ENCODE measurements around the gene ATG2A. TPM values are rescaled to one million over a fixed set of nuclear protein-coding genes. Genes with fewer than 3 reads are reported as not detected.

ATG2A gene
- polyA plus RNA-seq, 12 donors: 7.9 to 25.2 (median 10.0) TPM; not detected in 1

DNA sequence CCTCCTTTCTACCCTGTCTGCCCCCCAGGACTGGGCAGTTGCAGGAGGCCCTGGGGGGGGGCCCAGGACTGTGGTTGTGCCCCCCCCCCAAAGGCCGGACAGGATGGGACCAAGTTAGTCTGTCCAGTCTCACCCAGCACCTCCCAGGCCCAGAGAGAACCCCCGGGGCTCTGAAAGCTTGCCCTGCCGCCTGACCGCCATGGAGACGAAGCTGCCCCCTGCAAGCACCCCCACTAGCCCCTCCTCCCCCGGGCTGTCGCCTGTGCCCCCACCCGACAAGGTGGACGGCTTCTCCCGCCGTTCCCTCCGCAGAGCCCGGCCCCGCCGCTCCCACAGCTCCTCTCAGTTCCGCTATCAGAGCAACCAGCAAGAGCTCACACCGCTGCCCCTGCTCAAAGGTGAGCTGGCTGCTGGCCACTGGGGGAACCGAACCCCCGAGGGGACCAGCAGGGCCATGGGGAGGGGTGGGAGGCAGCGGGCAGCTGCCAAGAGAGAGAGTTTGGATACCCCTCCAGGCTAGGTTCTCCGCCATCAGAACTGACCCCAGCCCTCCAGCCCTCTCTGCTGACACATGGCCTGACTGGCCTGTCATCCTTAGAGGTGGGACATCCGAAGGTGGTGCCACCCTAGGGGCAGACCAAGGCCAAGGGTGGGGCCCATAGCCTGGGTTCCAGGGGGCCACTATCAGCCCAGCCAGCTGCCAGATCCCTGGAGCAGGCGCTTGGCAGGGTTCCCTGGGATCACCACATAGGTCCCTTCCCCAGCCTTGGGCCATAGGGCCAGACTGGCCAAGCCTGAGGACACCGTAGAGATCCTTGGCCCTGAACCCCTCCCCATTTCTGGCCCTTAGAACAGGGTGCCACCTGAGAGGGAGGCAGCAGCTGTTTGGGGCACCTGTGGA is 8.8 kb upstream of the ATG2A start:
- DNase-seq: no peak

DNA sequence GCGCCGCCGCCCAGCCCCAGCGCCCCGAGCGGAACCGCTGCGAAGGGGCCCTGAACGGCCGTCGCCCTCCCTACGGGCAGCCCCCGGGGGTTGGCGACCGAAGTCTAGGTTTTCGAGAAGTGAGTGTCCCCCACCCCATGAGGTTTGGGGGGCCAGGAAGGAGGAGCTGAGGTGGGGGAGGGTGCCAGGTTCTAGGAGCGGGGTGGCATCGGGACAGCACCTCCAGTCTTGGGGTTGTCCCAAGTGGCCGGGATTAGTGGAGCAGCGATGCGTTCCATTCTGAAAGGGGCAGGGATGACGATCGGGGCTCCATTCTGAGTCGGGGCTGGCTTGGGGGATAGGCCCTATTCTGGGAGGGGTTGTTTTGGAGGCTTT is 7.9 kb upstream of the ATG2A start:
- no peak for DNase-seq

DNA sequence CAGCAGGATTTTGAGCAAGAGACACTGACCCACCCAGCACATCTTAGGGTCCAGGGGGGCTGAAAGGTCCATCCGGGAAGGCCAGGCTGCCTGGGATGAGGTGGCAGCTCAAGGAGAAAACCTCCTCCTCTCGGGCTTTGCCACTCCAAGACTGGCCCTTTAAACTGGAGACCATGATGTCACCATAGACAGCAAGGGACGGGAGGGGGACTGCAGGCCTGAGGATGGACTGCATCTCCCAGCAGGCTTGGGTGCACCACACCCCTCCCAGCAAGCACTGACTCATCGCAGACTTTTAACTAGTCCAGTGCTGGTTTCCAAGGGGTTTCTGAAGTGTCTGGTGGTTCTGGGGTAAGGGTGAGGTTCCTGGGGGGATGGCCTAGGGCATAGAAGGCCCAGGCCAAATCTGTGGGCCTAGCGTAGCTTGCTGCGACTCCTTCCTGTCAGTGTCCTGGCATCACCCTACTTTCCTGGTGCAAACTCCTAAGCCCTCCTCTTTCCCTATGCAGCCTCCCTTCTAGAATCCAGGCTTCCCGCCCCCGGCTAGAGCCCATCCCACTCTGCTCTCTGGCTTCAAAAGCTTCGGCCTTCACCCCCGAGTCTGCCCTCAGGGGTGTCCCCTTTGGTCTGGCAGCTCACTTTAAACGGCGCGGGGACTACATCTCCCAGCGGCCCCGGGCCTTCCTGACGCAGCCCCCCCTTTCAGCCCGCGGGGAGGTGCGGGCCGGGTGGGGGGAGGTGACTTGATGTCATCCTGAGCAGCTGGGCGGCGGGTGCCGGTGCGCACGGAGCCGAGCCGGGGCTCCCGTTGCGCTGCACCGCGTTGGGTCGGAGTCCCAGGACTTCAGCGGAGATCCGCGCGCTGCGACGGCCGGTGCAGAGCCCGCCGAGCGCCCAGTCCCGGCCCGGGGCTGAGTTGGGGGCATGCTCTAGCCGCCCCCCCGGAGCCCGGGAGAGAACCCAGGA is 7.2 kb upstream of the ATG2A start, which contains the start of gene PPP2R5B:
TSS of gene PPP2R5B (plus strand) at position 746 of the 966 bp plus-strand sequence. CDS start 1,046 bp downstream, outside the sequence.
- DNase-seq: peak; percentile 92

DNA sequence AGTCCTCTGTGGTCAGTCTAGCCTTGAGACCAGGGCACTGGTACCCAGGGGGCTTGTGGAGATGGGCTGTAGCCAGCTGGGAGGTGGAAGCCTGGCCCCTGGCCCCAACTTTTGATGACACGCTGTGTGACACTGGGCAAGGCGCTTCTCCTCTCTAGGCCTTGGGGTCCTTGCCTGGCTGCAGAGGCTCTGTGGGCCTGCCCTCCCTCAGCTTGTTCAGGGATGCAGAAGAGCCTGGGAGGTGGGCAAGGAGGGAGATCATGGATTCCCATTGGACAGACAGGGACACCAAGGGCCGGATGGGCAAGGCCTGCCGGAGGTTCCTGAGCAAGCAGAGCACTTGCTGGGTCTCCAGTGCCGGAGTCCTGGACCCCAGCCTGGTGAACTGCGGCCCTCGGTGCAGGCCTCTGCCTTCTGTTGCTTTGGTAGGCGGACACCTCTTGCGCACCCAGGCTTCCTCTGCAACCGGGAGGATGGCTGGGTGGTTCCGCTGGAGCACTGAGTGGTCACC is 6.2 kb upstream of the ATG2A start:
- no peak for DNase-seq

DNA sequence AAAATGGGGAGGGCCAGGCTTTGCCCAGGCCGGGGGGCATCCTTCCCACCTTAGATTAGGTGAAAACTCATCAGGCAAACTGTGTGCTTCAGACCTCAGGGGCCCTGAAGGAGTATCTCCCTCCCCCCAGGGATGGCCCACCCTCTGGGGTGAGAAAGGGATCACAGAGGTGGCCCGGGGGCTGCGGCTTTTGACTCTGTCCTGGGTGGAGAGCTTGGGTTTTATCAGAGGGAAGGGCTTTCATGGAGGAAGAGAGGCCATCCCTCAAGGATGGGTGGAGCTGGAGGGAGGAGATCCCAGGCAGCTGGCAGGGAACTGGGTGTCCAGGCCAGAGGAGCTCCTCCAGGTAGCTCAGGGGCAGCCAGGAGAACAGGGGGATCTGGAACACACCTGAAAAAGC is 4.4 kb upstream of the ATG2A start:
- DNase-seq: no peak

DNA sequence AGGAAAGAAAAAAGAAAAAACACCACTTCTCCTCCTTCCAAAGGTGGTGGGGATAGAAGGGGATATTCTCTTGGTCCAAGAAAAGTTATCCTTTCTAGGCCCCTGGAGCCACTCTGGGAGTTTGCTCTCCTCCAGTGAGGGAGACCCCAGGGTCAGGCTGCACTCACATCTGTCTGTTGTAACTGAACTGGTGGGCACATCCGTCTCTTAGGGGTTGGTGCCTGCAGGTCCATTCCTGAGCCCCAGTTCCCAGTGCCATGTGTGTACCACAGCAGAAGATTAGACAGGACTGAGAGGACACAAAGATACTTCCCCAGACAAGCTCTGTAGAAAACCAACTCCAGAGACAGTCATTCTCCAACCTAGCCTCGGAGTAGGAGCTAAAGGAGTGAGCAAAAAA is 3.1 kb upstream of the ATG2A start:
- DNase-seq: no peak

DNA sequence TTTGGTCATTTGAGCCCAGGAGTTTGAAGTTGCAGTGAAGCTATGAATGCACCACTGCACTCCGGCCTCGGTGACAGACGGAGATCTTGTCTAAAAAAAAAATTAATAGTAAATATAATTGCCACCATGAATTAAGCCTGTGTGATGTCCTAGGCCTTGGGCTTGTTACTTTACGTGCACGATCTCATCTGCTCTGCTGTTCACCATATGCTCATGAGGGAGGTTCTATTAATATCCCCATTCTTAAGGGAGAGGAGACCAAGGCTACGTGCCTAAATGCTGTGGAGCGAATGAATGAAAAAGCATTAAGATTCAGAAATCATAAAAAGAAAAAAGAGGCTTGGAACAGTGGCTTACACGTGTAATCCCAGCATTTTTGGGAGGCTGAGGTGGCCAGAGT is 2.6 kb upstream of the ATG2A start:
- DNase-seq: no peak

DNA sequence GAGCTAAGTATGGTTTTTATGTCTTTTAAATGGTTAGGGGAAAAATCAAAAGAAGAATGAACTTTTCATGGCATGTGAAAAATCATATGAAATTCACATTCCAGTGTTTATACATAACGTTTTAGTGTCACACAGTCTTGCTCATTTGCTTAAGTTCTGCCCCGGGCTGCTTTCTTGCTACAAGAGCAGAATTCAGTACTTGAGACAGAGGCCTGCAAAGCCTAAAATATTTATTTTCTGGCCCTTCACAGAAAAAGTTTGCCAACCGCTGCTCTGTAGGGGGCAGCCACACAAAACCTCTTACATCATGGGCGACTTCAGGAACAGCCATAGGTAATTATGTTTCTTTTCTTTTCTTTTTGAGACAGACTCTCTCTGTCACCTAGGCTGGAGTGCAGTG is 1.0 kb upstream of the ATG2A start:
- no peak for DNase-seq

DNA sequence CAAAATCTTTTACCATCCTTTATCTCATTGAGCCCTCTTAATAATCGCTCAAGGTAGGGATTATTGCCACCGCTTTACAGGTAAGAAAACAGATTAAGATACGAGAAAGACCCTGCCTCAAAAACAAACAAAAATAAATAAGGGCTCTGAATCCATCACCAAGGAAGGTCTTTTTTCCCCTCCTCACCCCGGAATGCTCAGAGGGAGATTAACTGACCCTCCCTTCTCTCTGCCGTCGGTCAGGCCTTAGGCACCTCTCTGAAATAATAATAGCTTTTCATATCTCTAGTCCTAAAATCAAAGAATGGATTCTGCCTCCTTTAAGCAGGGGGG is 620 bp upstream of the ATG2A start:
- DNase-seq: no peak

DNA sequence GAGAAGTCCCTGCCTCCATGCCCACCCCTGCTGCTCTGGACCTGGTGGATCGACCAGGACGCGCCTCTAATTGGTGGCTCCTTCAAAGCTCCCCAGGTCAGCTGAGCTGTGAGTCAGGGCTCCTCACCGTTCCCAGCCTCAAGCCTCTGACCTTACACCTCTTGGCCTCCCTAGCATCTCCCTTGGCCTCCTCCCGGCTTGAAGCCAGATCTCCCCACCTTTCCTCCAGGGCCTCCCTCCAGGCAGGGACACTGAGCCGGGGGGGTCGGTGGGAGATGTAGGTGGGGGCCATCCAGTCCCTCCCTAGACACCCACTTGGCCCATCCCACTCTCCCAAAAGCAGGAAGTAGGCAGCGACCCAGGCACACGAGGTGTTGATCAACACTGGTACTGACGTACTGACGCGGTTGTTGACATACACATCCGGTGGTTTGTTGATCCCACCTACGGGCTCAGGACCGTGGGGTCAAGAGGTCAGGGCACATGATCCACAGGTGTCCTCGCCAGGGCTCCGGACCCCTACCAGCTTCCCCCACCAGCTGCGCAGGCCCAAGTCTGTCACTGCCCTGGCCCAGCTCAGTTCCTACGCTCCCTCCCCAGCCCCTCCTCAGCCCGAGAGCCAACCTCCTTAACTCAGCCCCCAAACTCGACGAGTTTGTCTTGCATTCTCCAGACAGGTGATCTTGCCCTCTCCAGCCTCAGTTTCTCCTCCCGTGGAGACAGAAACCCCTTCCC is 802 bp downstream of the ATG2A start:
- no peak for DNase-seq

DNA sequence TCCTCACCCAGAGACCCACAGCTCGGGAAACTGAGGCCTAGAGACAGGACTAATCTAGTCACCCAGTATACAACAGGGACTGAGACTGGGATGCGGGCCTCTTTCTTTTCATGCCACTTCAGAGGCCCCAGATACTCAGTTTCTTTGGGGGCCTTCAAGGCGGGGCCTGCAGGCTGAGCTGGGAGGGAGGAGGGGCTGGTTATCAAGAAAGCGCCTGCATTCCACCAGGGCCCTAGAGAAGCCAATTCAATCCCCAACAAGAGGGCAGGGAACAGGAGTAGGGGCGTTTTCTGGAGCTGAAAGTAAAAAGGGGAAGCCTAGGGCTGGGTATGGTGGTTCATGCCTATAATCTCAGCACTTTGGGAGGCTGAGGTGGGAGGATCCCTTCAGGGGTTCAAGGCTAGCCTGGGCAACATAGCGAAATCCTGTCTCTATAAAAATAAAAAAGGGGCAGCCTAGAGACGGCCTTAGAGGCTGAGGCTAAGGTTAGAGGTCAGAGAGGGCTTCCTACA is 1.6 kb downstream of the ATG2A start:
- no peak for DNase-seq

DNA sequence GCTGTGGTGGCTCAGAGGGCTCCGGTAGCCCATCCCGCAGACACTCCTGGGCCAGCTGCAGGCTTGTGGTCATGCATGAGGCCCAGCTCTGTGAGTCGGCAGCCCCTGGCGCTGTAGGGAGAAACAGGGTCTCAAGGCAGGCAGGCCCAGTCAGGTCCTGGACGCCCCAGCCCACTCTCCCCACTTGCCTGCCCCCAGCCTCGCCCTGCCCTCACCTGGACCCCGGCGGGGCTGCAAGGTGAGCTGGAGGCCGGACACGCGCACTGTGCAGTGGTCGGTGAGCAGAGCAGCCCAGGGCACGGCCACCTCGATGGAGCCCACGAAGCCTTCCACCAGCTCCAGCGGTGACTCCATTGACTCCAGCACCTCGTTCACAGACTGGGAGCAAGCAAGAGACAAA is 2.9 kb downstream of the ATG2A start:
- no peak for DNase-seq

DNA sequence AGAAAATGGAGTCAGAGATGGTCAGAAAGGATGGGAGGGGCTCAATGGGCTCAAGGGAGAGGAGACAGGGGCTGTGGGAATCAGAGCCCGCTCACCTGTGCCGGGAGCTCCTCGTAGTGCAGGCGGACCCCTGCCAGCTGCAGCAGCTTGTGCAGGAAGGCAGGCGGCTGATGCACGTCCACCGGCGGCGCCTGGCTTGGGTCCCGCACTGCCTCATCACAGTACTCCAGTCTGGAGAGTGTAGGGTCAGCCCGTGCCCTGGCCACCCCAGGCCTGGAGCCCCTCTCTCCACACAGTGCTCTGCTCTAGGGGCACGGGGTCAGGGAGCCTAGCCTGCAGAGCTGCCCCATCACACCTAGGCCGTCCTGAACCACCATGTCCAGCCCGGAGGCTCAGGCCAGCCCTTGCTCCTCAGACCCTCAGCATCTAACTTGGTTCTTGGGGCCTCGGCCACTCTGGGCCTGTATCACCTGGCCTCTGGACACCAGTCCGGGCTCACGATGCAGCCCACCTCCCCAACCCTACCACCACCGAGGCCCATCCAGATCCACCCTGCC is 3.8 kb downstream of the ATG2A start:
- DNase-seq: no peak

DNA sequence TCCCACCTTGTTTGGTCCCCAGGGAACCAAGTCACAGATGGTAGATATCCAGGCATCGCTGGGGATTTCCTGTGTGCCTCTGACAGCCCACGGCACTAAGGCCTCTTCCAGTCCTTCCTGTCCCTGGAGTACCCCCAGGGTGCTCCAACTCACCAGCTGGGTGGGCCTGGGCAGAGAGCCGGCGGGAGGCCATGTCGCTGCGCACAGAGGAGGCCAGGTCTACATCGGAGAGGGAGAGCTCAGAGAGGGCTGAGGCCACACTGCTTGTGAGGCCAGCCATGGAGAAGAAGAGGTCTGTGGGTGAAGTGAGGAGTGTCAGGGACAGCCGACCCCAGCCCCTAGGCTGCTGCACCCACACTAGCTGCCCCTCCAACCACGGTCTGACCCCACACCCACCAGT is 5.3 kb downstream of the ATG2A start:
- DNase-seq: no peak

DNA sequence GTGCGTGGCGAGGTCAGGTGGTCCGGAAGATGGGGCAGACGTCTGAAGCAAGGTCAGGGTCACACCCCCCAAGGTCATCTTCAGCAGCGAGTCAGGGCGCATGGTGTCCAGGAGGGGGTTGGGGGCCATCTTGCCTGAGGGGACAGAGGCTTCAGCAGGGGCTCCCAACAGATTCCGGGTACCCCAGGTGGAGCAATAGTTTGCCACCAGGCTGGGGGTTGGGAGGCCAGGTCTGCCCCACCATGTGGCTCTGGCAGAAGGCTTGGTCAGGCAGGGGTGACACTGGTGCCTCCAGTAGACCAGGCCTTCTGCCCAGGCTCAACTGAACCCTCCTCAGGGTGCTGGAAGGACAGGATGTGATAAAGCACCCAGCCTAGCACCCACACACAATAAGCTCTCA is 5.9 kb downstream of the ATG2A start:
- DNase-seq: no peak

DNA sequence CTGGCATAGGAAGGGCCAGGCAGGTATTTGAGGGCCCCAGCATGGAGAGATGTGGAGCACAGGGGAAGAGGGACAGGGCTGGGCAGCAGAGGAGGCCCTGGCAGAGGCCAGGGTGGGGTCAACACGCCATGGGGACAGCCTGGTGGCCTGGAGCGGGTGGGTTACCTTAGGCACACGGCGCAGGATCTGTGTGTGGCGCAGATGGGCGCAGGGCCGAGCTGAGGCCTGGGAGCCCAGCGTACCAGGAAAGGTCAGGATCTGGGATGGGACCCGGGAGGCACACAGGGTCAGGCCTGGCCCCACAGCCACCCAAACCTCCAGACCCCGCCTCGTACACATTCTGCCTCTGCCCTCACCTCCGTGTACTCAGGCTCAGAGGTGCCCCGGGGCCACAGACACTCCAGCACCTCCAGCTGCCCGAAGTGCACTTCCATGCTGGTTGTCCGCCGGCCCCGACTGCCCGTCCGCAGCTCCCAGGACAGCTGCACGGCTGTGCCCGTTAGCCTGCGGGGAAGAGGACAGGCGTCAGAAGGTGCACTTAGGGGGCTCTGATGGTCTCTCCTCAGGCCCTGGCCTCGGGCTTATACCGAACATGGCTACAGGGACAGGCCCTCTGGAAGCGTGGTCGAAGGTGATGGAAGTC is 6.4 kb downstream of the ATG2A start:
- no peak for DNase-seq

DNA sequence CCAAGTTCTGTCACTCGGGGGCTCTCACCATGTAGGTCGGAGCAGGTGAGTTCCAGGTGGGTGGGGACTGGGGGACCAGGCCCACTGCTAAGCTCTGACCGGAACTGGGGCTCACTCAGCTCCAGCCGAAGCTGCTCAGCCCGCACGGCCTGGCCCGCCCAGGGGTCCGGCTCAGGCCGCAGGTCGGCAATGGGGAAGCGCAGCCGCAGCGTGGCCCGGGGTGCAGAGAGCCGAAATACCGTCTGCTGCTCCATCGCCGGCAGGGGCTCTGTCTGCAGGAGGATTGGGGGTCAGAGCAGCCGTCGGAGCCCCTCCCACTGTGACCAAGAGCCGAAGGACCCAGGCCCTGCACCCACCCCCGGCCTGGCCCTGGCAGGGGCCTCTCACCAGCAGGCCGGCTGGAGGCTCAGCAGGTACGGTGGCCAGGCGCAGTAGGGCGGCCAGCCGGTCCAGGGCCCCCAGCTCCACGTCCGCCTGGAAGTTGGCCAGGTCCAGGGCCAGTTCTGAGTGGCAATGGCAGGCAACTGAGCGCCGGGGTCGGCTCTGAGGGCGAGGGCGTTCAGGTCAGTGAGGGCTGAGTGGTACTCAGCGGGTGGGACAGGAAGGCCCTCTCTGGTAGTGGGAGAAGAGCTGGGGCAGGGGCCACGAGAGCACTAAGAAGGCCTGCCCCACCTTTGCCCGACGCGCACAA is 7.2 kb downstream of the ATG2A start:
- DNase-seq: no peak

DNA sequence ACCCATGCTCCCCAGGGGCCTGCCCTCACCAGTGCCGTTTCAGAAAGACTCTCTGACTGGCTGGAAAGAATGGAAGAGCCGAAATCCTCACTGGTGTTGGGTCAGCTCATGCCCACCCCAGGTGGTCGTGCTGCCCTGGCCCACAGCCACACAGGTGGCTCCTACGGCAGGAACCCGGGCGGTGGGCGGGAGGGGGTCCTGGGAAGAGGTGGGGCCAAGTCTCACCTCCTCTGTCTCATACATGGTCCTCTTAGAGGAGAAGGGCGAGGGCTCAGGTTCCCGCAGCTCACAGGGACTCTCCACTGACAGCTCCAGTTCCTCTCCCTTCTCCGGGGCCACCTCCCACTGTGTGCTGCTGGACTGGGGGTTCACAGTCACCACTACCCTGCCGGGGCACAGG is 8.2 kb downstream of the ATG2A start:
- DNase-seq: no peak

DNA sequence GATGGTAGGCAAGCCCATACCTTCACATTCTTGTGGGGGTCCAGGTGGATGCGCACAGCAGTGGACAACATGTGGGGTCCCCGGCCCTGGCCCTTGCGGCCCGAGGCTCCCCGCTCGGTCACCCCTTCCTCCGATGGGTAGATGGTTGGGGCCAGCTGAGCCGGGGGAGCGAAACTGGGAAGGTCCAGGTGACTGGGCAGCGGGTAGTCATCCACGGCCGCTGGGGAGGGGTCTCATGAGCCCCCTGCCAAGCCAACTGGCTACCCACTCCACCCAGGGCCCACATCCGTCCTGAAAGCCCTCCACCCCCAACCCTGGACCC is 10.7 kb downstream of the ATG2A start:
- DNase-seq: no peak
